Loucy (cell line): Measurements from ENCODE around the gene MYCBP2.

Experiments used
- CTCF ChIP-seq: fragments of 200-600 bp; sonication (generic); conservative IDR thresholded peaks from 2 replicates; pipeline ENCODE4 v1.5.1; 2014; ENCODE audit warnings: mild to moderate bottlenecking, antibody characterized with exemption, low read length
- EZH2phosphoT487 ChIP-seq: fragments of 200-600 bp; IDR thresholded peaks from 2 replicates; pipeline ENCODE4 v1.6.1; 2018; ENCODE audit warnings: antibody characterized with exemption, mild to moderate bottlenecking, moderate library complexity, borderline replicate concordance

- TF ChIP-seq CTCF (no peak), EZH2phosphoT487 (no peak)
Measured at GRCh38 chr13:77353995-77354394, 27.1 kb upstream of the MYCBP2 start.
